Caco-2 (cell line): ENCODE measurements around the gene COX6B1. TPM values are rescaled to one million over a fixed set of nuclear protein-coding genes. Genes with fewer than 3 reads are reported as not detected.
"Not testable (repeated sequence)": the region's sequence is repeated elsewhere in the genome, so short reads cannot be mapped to it uniquely, and the experiment has no call there.

Experiments used
- BruUV-seq: library from RNA; stranded (reverse); fragments of 400-500 nt; replicated peaks from 2 replicates; lab custom pipeline; 2021; lab: Mats Ljungman, UMichigan
- CTCF ChIA-PET: fragments of 300-600 bp; sonication (Branson Sonifier 250); formaldehyde crosslinking; loops from one replicate; lab custom pipeline; 2022; ENCODE audit warnings: antibody characterized with exemption; lab: Charles Lee
- POLR2A ChIA-PET: fragments of 300-600 bp; sonication (Branson Sonifier 250); formaldehyde crosslinking; loops from one replicate; lab custom pipeline; 2022; ENCODE audit warnings: antibody characterized with exemption; lab: Charles Lee
- DNase-seq, 2 experiments: peaks; one replicate each; pipeline versions ENCODE4 v3.0.0 to v3.0.0-alpha.2; 2020 to 2022
- H3K27me3 ChIP-seq: replicated peaks from 2 replicates; pipeline ENCODE4 v1.6.0; 2011; ENCODE audit warnings: low read length; ENCODE audit not compliant: control insufficient read depth, insufficient read depth
- H3K36me3 ChIP-seq: 2 replicates; pipeline ENCODE4 v1.5.1; 2011; ENCODE audit warnings: low read length; ENCODE audit not compliant: control insufficient read depth, insufficient read depth
- H3K4me1 ChIP-seq: fragments of 250-450 bp; sonication (Bioruptor Pico); 2 replicates; pipeline ENCODE4 v1.5.1; 2020; ENCODE audit warnings: mild to moderate bottlenecking
- H3K4me3 ChIP-seq: 2 replicates; pipeline ENCODE4 v1.5.1; 2011; ENCODE audit warnings: low read depth, mild to moderate bottlenecking, control low read depth, low read length
- H3K9me3 ChIP-seq: fragments of 250-450 bp; sonication (Bioruptor Pico); 2 replicates; pipeline ENCODE4 v1.5.1; 2020; ENCODE audit warnings: mild to moderate bottlenecking, moderate library complexity
- H3K27ac Mint-ChIP-seq: one replicate; pipeline ENCODE4 v1.8.0; 2022; ENCODE audit warnings: mixed read lengths; ENCODE audit not compliant: unreplicated experiment
- H3K27me3 Mint-ChIP-seq: one replicate; pipeline ENCODE4 v1.8.0; 2022; ENCODE audit warnings: mixed read lengths; ENCODE audit not compliant: insufficient read depth, unreplicated experiment
- H3K36me3 Mint-ChIP-seq: one replicate; pipeline ENCODE4 v1.8.0; 2022; ENCODE audit warnings: mild to moderate bottlenecking, mixed read lengths; ENCODE audit not compliant: insufficient read depth, unreplicated experiment
- H3K4me1 Mint-ChIP-seq: one replicate; pipeline ENCODE4 v1.8.0; 2022; ENCODE audit warnings: low read depth, mixed read lengths; ENCODE audit not compliant: unreplicated experiment
- H3K4me3 Mint-ChIP-seq: one replicate; pipeline ENCODE4 v1.8.0; 2022; ENCODE audit warnings: mild to moderate bottlenecking, moderate library complexity, mixed read lengths; ENCODE audit not compliant: unreplicated experiment
- H3K9me3 Mint-ChIP-seq: one replicate; pipeline ENCODE4 v1.8.0; 2022; ENCODE audit warnings: mixed read lengths; ENCODE audit not compliant: unreplicated experiment
- intact Hi-C: fragments of 100-400 bp; cut with micrococcal nuclease; formaldehyde crosslinking; loops from one replicate; pipeline ENCODE4 v1.10.0; 2022; ENCODE audit not compliant: unreplicated experiment
- total RNA-seq: library from RNA; stranded (reverse); gene quantifications from 2 replicates; pipeline ENCODE4 v1.2.3, GENCODE V29; 2022
- TF ChIP-seq, protein P1 (sequence below), 2 experiments: fragments of 200-600 bp in 1 of 2; IDR thresholded peaks; 1 replicate in 1 of 2; 2 replicates in 1 of 2; pipeline versions ENCODE4 v1.5.1 to v1.8.0; 2011 to 2022; ENCODE audit warnings: antibody characterized with exemption in 1 of 2, control low read depth in 1 of 2, inconsistent platforms in 1 of 2, low read depth in 1 of 2, low read length in 1 of 2, mild to moderate bottlenecking in 1 of 2, moderate library complexity in 1 of 2; ENCODE audit not compliant: insufficient read depth in 1 of 2, severe bottlenecking in 1 of 2, unreplicated experiment in 1 of 2

The COX6B1 gene
- total RNA-seq, 1 experiment from 2014 or later, result 551 TPM

DNA sequence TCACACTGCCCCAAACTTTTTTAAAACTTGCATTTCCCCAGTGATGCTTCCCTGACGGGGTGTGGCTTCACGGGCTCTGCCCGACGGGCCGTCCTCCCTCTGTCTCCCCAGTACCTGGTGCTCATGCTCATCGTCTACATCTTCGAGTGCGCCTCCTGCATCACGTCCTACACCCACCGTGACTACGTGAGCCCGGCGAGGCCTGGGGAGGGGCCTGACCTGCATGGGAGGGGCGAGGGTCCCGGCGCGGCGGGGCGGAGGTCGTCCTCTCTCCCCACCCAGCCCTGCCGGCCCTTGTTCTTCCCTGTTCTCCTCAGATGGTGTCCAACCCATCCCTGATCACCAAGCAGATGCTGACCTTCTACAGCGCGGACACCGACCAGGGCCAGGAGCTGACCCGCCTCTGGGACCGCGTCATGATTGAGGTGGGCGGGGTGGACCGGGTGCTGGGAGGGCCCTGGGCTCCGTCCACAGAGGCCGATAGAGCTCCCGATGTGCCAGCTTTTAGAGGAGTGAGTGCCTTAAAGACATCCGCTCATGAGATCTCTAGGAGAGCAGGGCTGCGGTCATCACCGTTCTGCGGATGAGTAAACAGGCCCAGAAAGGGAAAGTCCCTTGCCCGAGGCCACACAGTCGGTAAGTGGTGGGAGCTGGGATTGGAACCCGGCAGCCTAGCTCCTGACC, 25.1 kb downstream of the COX6B1 start:
- intact Hi-C loops, result no loop called here
- POLR2A ChIA-PET, result interaction anchor here (0.7 to 1.1 kb wide), 2 partner anchors 25 to 75 kb away, joined by 4 read pairs; partner anchors contain the start of genes COX6B1 and LIN37
- H3K27me3 Mint-ChIP-seq, result peaks cover 12% of the 10 kb centered on the region

DNA sequence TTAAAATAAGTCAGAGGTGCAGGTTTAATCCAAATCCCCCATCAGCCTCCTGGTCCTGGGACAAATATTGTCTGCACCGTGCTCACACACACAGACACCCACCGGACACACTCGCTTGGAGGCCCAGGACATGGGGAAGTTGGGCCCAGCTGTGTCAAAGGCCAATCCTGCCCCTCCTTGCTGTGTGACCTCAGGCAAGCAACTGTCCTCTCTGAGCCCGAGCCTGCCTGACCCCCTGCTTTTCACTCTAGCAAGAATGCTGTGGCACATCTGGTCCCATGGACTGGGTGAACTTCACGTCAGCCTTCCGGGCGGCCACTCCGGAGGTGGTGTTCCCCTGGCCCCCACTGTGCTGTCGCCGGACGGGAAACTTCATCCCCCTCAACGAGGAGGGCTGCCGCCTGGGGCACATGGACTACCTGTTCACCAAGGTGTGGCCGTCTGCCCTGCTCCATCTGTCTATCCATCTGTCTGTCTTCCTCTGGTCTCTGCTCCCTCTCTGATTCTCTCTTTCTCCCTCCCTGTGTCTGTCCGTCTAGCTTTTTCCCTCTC, 27.5 kb downstream of the COX6B1 start:
- no peaks in the 10 kb centered on the region for H3K9me3 ChIP-seq
- Mint-ChIP-seq H3K4me1 (peaks cover 23% of the 10 kb centered on the region), H3K27ac (no peak overlapping the region), H3K36me3 (no peaks in the 10 kb centered on the region), H3K4me3 (peak overlapping the region; percentile 13), H3K9me3 (no peaks in the 10 kb centered on the region), H3K27me3 (peaks cover 8% of the 10 kb centered on the region)
- intact Hi-C loops, result no loop called here
- ChIA-PET POLR2A (interaction anchor here (0.6 kb wide), 1 partner anchor 8 kb away, joined by 4 read pairs; no protein-coding TSS in a partner anchor), CTCF (no interaction called here)
- BruUV-seq, result no TSS peak
- no peaks in the 10 kb centered on the region for H3K27me3 ChIP-seq
- H3K4me3 ChIP-seq, result no peak overlapping the region
- H3K36me3 ChIP-seq, result no peaks in the 10 kb centered on the region
- no peak for DNase-seq
- H3K4me1 ChIP-seq, result peaks cover 7% of the 10 kb centered on the region; the same call in 1 of the 2 replicates
- TF ChIP-seq, protein P1, sequence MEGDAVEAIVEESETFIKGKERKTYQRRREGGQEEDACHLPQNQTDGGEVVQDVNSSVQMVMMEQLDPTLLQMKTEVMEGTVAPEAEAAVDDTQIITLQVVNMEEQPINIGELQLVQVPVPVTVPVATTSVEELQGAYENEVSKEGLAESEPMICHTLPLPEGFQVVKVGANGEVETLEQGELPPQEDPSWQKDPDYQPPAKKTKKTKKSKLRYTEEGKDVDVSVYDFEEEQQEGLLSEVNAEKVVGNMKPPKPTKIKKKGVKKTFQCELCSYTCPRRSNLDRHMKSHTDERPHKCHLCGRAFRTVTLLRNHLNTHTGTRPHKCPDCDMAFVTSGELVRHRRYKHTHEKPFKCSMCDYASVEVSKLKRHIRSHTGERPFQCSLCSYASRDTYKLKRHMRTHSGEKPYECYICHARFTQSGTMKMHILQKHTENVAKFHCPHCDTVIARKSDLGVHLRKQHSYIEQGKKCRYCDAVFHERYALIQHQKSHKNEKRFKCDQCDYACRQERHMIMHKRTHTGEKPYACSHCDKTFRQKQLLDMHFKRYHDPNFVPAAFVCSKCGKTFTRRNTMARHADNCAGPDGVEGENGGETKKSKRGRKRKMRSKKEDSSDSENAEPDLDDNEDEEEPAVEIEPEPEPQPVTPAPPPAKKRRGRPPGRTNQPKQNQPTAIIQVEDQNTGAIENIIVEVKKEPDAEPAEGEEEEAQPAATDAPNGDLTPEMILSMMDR (IDR thresholded peaks at IDR 0.05; ENCODE audit: insufficient read depth in 1 of 2, low read depth in 1 of 2, low read length in 1 of 2, severe bottlenecking in 1 of 2, unreplicated experiment in 1 of 2), result no peak

More for the DNA sequence above, 25.1 kb downstream of the COX6B1 start:
- H3K36me3 Mint-ChIP-seq, result no peaks in the 10 kb centered on the region
- H3K4me1 Mint-ChIP-seq, result peaks cover 29% of the 10 kb centered on the region
- peak overlapping the region; percentile 75 for H3K27ac Mint-ChIP-seq
- CTCF ChIA-PET, result interaction anchor here (0.6 to 1.1 kb wide), 3 partner anchors 25 to 72 kb away, joined by 3 to 4 read pairs (median 3); partner anchors contain the start of genes PSENEN and U2AF1L4
- Histone ChIP-seq H3K27me3 (no peaks in the 10 kb centered on the region), H3K9me3 (no peaks in the 10 kb centered on the region), H3K4me1 (peaks cover 9% of the 10 kb centered on the region; the same call in 1 of the 2 replicates), H3K36me3 (no peaks in the 10 kb centered on the region), H3K4me3 (peak overlapping the region; percentile 52)
- H3K4me3 Mint-ChIP-seq, result peak overlapping the region; percentile 81
- DNase-seq, result peak; percentile 66 to 68
- H3K9me3 Mint-ChIP-seq, result no peaks in the 10 kb centered on the region
- TF ChIP-seq, protein P1 (IDR thresholded peaks at IDR 0.05; ENCODE audit: insufficient read depth in 1 of 2, low read depth in 1 of 2, low read length in 1 of 2, severe bottlenecking in 1 of 2, unreplicated experiment in 1 of 2), result no peak
- BruUV-seq, result no TSS peak

DNA sequence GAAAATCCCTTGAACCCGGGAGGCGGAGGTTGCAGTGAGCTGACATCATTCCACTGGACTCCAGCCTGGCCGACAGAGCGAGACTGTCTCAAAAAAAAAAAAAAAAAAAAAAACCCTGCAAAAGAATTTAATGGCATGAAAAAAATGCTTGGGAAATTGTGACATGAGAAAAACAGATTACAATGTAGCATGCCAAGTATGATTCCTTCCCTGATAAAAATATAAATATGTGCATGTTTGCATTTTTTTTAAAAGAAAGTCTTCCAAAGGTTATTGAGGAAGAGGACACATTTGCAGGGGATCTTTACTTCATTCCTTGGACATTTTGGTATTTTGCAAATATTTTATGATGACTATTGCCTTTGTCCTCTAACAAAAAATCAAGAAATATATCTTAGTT, 41.7 kb downstream of the COX6B1 start:
- POLR2A ChIA-PET, result no interaction called here

DNA sequence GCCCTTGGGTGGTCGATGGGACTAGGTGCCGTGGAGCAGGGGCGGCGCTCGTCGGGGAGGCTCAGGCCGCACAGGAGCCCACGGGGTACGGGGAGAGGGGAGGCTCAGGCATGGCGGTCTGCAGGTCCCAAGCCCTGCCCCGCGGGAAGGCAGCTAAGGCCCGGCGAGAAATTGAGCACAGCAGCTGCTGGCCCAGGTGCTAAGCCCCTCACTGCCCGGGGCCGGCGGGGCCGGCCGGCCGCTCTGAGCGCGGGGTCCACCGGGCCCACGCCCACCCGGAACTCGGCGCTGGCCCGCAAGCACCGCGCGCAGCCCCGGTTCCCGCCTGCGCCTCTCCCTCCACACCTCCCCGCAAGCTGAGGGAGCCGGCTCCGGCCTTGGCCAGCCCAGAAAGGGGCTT, 43.0 kb downstream of the COX6B1 start:
- H3K27me3 ChIP-seq, POLR2A ChIA-PET, H3K4me3 ChIP-seq, H3K4me1 ChIP-seq, H3K36me3 ChIP-seq, H3K27ac Mint-ChIP-seq, H3K36me3 Mint-ChIP-seq, H3K27me3 Mint-ChIP-seq, DNase-seq, H3K4me3 Mint-ChIP-seq, BruUV-seq, intact Hi-C loops, H3K4me1 Mint-ChIP-seq, H3K9me3 ChIP-seq, H3K9me3 Mint-ChIP-seq: not testable (repeated sequence)
- CTCF ChIA-PET, result interaction anchor here (0.7 kb wide), 1 partner anchor 549 kb away, joined by 4 read pairs; no protein-coding TSS in a partner anchor

More for the DNA sequence above, 41.7 kb downstream of the COX6B1 start:
- H3K4me3 ChIP-seq, result no peak overlapping the region
- H3K4me1 ChIP-seq, result no peaks in the 10 kb centered on the region
- H3K4me3 Mint-ChIP-seq, result no peak overlapping the region
- TF ChIP-seq, protein P1 (IDR thresholded peaks at IDR 0.05; ENCODE audit: insufficient read depth in 1 of 2, low read depth in 1 of 2, low read length in 1 of 2, severe bottlenecking in 1 of 2, unreplicated experiment in 1 of 2), result no peak
- no peak for DNase-seq
- H3K36me3 ChIP-seq, result no peaks in the 10 kb centered on the region
- BruUV-seq, result no TSS peak
- H3K27me3 ChIP-seq, result no peaks in the 10 kb centered on the region
- CTCF ChIA-PET, result interaction anchor here (0.7 to 0.9 kb wide), 2 partner anchors 12 to 23 kb away, joined by 5 to 7 read pairs; no protein-coding TSS in a partner anchor
- no peaks in the 10 kb centered on the region for H3K36me3 Mint-ChIP-seq
- H3K27ac Mint-ChIP-seq, result no peak overlapping the region
- H3K9me3 ChIP-seq, result no peaks in the 10 kb centered on the region
- intact Hi-C loops, result no loop called here
- no peaks in the 10 kb centered on the region for H3K27me3 Mint-ChIP-seq
- H3K4me1 Mint-ChIP-seq, result peaks cover 6% of the 10 kb centered on the region
- H3K9me3 Mint-ChIP-seq, result no peaks in the 10 kb centered on the region
